Glutamatergic neuron (in vitro differentiated cells): ENCODE measurements around the gene SLC49A3. TPM values are rescaled to one million over a fixed set of nuclear protein-coding genes. Genes with fewer than 3 reads are reported as not detected.

Source experiments
- DNase-seq: peaks from one replicate; pipeline ENCODE4 v3.0.0; 2022
- H3K27ac Mint-ChIP-seq: one replicate; pipeline ENCODE4 v1.8.0; 2020; ENCODE audit warnings: mild to moderate bottlenecking, mixed read lengths, inconsistent platforms; ENCODE audit not compliant: unreplicated experiment
- H3K27me3 Mint-ChIP-seq: one replicate; pipeline ENCODE4 v1.8.0; 2020; ENCODE audit warnings: mild to moderate bottlenecking, moderate library complexity, mixed read lengths, inconsistent platforms; ENCODE audit not compliant: unreplicated experiment
- H3K36me3 Mint-ChIP-seq: one replicate; pipeline ENCODE4 v1.8.0; 2020; ENCODE audit warnings: mild to moderate bottlenecking, mixed read lengths, inconsistent platforms; ENCODE audit not compliant: unreplicated experiment
- H3K4me1 Mint-ChIP-seq: one replicate; pipeline ENCODE4 v1.8.0; 2020; ENCODE audit warnings: mild to moderate bottlenecking, low read depth, mixed read lengths, inconsistent platforms; ENCODE audit not compliant: unreplicated experiment
- H3K4me3 Mint-ChIP-seq: one replicate; pipeline ENCODE4 v1.8.0; 2020; ENCODE audit warnings: mild to moderate bottlenecking, mixed read lengths, inconsistent platforms; ENCODE audit not compliant: unreplicated experiment
- H3K9me3 Mint-ChIP-seq: one replicate; pipeline ENCODE4 v1.8.0; 2020; ENCODE audit warnings: mild to moderate bottlenecking, moderate library complexity, mixed read lengths, inconsistent platforms; ENCODE audit not compliant: unreplicated experiment
- CTCF ChIP-seq: fragments of 200-600 bp; sonication (generic); IDR thresholded peaks from one replicate; pipeline ENCODE4 v1.5.0; 2021; ENCODE audit not compliant: partially characterized antibody, unreplicated experiment
- total RNA-seq: library from RNA; stranded (reverse); fragmentation: NEBNext Ultra II Directional; extraction: Animal tissue kit (Norgen Biotek cat#: 25700); gene quantifications from one replicate; pipeline ENCODE4 v1.2.1, GENCODE V29; 2021; ENCODE audit not compliant: unreplicated experiment

Gene SLC49A3
- total RNA-seq, 1 donor from 2014 or later = not detected

GRCh38 chr4:633976-634598, 54.9 kb downstream of the SLC49A3 start:
- Mint-ChIP-seq H3K27ac (no peak overlapping the region), H3K4me1 (peaks cover 34% of the 10 kb centered on the region), H3K4me3 (no peak overlapping the region), H3K9me3 (peaks cover 36% of the 10 kb centered on the region), H3K27me3 (peaks cover 18% of the 10 kb centered on the region), H3K36me3 (peaks cover 11% of the 10 kb centered on the region)
- no peak for DNase-seq
- no peak for TF ChIP-seq CTCF

DNA sequence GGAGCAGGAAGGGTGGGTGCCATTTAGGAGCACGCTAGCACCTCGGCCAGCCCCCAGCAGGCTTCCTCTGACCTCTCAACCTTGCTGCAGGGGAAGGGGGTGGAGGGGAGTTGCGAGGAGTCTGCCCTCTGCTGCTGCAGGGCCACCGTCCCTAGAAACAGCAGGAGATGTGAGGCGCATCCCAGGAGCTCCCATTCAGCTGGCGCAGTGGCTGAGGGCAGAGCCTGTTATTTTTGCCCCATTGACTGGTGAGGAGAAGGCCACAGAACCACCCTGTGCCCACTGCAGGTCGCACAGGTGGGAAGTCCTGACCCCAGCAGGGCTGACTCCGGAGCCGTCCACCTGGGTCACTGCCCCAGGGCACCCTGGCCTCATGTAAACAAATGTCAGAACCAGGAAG, 55.5 kb downstream of the SLC49A3 start:
- H3K27ac Mint-ChIP-seq = no peak overlapping the region
- H3K4me1 Mint-ChIP-seq = peaks cover 34% of the 10 kb centered on the region
- peaks cover 18% of the 10 kb centered on the region for H3K27me3 Mint-ChIP-seq
- H3K4me3 Mint-ChIP-seq = no peak overlapping the region
- no peak for TF ChIP-seq CTCF
- peaks cover 11% of the 10 kb centered on the region for H3K36me3 Mint-ChIP-seq
- peaks cover 36% of the 10 kb centered on the region for H3K9me3 Mint-ChIP-seq
- DNase-seq = no peak

GRCh38 chr4:632926-633325, 56.0 kb downstream of the SLC49A3 start:
- DNase-seq = no peak
- no peak overlapping the region for H3K27ac Mint-ChIP-seq
- H3K9me3 Mint-ChIP-seq = peaks cover 36% of the 10 kb centered on the region
- no peak for TF ChIP-seq CTCF
- peaks cover 11% of the 10 kb centered on the region for H3K36me3 Mint-ChIP-seq
- H3K27me3 Mint-ChIP-seq = peaks cover 18% of the 10 kb centered on the region
- H3K4me3 Mint-ChIP-seq = no peak overlapping the region
- H3K4me1 Mint-ChIP-seq = peaks cover 32% of the 10 kb centered on the region

DNA sequence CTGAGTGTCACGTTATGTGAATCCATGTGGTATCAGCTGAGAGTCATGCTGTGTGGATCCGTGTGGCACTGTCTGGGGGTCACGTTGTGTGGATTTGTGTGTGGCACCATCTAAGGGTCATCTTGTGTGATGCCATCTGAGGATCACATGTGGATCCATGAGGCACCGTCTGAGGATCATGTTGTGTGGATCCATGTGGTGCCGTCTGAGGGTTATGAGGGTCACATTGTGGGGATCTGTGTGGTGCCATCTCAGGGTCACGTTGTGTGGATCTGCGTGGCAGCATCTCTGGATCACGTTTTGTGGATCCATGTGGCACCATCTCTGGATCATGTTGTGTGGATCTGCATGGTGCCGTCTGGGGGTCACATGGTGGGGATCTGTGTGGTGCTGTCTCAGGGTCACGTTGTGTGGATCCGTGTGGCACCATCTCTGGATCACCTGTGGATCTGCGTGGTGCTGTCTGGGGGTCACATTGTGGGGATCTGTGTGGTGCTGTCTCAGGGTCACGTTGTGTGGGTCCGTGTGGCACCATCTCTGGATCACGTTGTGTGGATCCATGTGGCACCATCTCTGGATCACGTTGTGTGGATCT, 56.7 kb downstream of the SLC49A3 start:
- Mint-ChIP-seq H3K36me3 (peaks cover 11% of the 10 kb centered on the region), H3K9me3 (peaks cover 36% of the 10 kb centered on the region), H3K4me3 (no peak overlapping the region), H3K4me1 (peaks cover 27% of the 10 kb centered on the region), H3K27me3 (peaks cover 17% of the 10 kb centered on the region), H3K27ac (no peak overlapping the region)
- DNase-seq = no peak
- no peak for TF ChIP-seq CTCF

Other genes with a start within 250 kb of the SLC49A3 start
- gene ZNF721, start 190.0 kb downstream of the SLC49A3 start, total RNA-seq = 36.7 TPM
- 96.4 TPM for gene PIGG, start 189.9 kb downstream of the SLC49A3 start, total RNA-seq
- 22.7 TPM for gene TMEM271, start 112.9 kb downstream of the SLC49A3 start, total RNA-seq
- gene PDE6B, start 63.6 kb downstream of the SLC49A3 start, total RNA-seq = 2.3 TPM
- 230 TPM for gene ATP5ME, start 14.9 kb downstream of the SLC49A3 start, total RNA-seq
- 13.6 TPM for gene MYL5, start 14.6 kb downstream of the SLC49A3 start, total RNA-seq
- 122 TPM for gene PCGF3, start 16.7 kb upstream of the SLC49A3 start, total RNA-seq
- 115 TPM for gene CPLX1, start 137.0 kb upstream of the SLC49A3 start, total RNA-seq
- gene GAK, start 243.2 kb upstream of the SLC49A3 start, total RNA-seq = 123 TPM
- gene TMEM175, start 243.3 kb upstream of the SLC49A3 start, total RNA-seq = 62.7 TPM